K562 (cell line): ENCODE results near the gene USP48. TPM values are rescaled to one million over a fixed set of nuclear protein-coding genes. Genes with fewer than 3 reads are reported as not detected.

Experiments used
- ARID2 ChIP-seq: fragments of 450-650 bp; IDR thresholded peaks from 2 replicates; pipeline ENCODE4 v1.6.1; 2017; ENCODE audit warnings: antibody characterized with exemption, mild to moderate bottlenecking
- CREB5 ChIP-seq: fragments of 250-450 bp; sonication (Bioruptor Pico); IDR thresholded peaks from 2 replicates; pipeline ENCODE4 v1.5.0; 2020; ENCODE audit warnings: mild to moderate bottlenecking
- CTBP1 ChIP-seq: fragments of 450-650 bp; IDR thresholded peaks from 2 replicates; pipeline ENCODE4 v1.6.1; 2016; ENCODE audit warnings: borderline replicate concordance
- E2F6 ChIP-seq, 2 experiments: IDR thresholded peaks; 2 replicates each; pipeline ENCODE4 v1.6.1; 2011; ENCODE audit warnings: borderline replicate concordance in 1 of 2, control low read depth in 1 of 2, low read depth in 1 of 2, low read length in 1 of 2, mild to moderate bottlenecking in 1 of 2, mixed read lengths in 1 of 2, moderate library complexity in 1 of 2; ENCODE audit not compliant: insufficient read depth in 1 of 2, insufficient read length in 1 of 2, poor library complexity in 1 of 2, severe bottlenecking in 1 of 2; ENCODE audit errors: extremely low read depth in 1 of 2
- ELF1 ChIP-seq: fragments of 200-800 bp; sonication (Bioruptor generic); IDR thresholded peaks from 2 replicates; pipeline ENCODE4 v1.6.1; 2016; ENCODE audit warnings: missing genetic modification characterization, missing compliant biosample characterization
- GATAD2B ChIP-seq: fragments of 450-650 bp; IDR thresholded peaks from 2 replicates; pipeline ENCODE4 v1.6.1; 2017; ENCODE audit warnings: mild to moderate bottlenecking, borderline replicate concordance
- LARP7 ChIP-seq: fragments of 450-650 bp; IDR thresholded peaks from 2 replicates; pipeline ENCODE4 v1.6.1; 2016
- NFATC3 ChIP-seq: fragments of 450-650 bp; IDR thresholded peaks from 2 replicates; pipeline ENCODE4 v1.6.1; 2017; ENCODE audit warnings: mild to moderate bottlenecking
- NR4A1 ChIP-seq, 2 experiments: fragments of 250-450 bp in 1 of 2; fragments of 450-650 bp in 1 of 2; sonication (Bioruptor Pico) in 1 of 2; IDR thresholded peaks; 2 replicates each; pipeline versions ENCODE4 v1.4.0 to v1.6.1; 2016 to 2020; ENCODE audit warnings: mild to moderate bottlenecking in 2 of 2, missing compliant biosample characterization in 1 of 2, missing genetic modification characterization in 1 of 2, moderate library complexity in 1 of 2
- PBX2 ChIP-seq, 2 experiments: IDR thresholded peaks in 1 of 2; conservative IDR thresholded peaks in 1 of 2; 2 replicates each; pipeline ENCODE4 v1.6.1; 2016; ENCODE audit warnings: low read depth in 2 of 2, mild to moderate bottlenecking in 1 of 2, missing compliant biosample characterization in 1 of 2, missing genetic modification characterization in 1 of 2, moderate library complexity in 1 of 2
- PTRF ChIP-seq: fragments of 450-650 bp; IDR thresholded peaks from 2 replicates; pipeline ENCODE4 v1.6.1; 2016; ENCODE audit warnings: mild to moderate bottlenecking, missing genetic modification characterization, missing compliant biosample characterization
- RAD51 ChIP-seq: fragments of 450-650 bp; IDR thresholded peaks from 2 replicates; pipeline ENCODE4 v1.7.1; 2016; ENCODE audit warnings: low read depth, mild to moderate bottlenecking, borderline replicate concordance
- SMAD4 ChIP-seq: fragments of 250-450 bp; sonication (Bioruptor Pico); conservative IDR thresholded peaks from 2 replicates; pipeline ENCODE4 v1.8.0; 2021; ENCODE audit warnings: inconsistent platforms, mild to moderate bottlenecking, moderate library complexity
- TRIM24 ChIP-seq, 2 experiments: fragments of 450-650 bp; IDR thresholded peaks; 2 replicates each; pipeline ENCODE4 v1.6.1; 2016
- ZBTB43 ChIP-seq: sonication (generic); formaldehyde crosslinking; IDR thresholded peaks from 2 replicates; pipeline ENCODE4 v1.8.0; 2023; ENCODE audit warnings: mild to moderate bottlenecking, missing genetic modification reagents
- ZBTB7A ChIP-seq: IDR thresholded peaks from 2 replicates; pipeline ENCODE4 v1.6.1; 2011; ENCODE audit warnings: low read depth, mild to moderate bottlenecking, low read length, moderate library complexity, borderline replicate concordance; ENCODE audit not compliant: control insufficient read depth
- ZFX ChIP-seq: sonication (generic); formaldehyde crosslinking; IDR thresholded peaks from 2 replicates; pipeline ENCODE4 v1.8.0; 2022; ENCODE audit warnings: mild to moderate bottlenecking, missing genetic modification reagents, moderate library complexity
- ZNF133 ChIP-seq: fragments of 250-450 bp; sonication (Bioruptor Pico); IDR thresholded peaks from 2 replicates; pipeline ENCODE4 v1.4.0; 2020; ENCODE audit warnings: mild to moderate bottlenecking
- ZNF212 ChIP-seq: fragments of 450-650 bp; formaldehyde crosslinking; IDR thresholded peaks from 2 replicates; pipeline ENCODE4 v1.4.0; 2020; ENCODE audit warnings: mild to moderate bottlenecking
- ZNF23 ChIP-seq: fragments of 250-450 bp; sonication (Bioruptor Pico); IDR thresholded peaks from 2 replicates; pipeline ENCODE4 v1.4.0; 2020; ENCODE audit warnings: mild to moderate bottlenecking
- polyA plus RNA-seq, 8 experiments: library from polyadenylated mRNA; depleted of rRNA in 4 of 8; stranded (reverse) in 5 of 8; unstranded in 3 of 8; fragments of >200 nt; fragmentation: Nextera tagmentation in 2 of 8; fragmentation: Illumina TruSeq in 1 of 8; extraction: Ambion mirVana in 2 of 8; extraction: Trizol in 1 of 8; gene quantifications; 2 replicates each; pipeline versions ENCODE4 v1.2.1 to v1.2.3, GENCODE V29; 2011 to 2014; ENCODE audit warnings: inconsistent platforms in 1 of 8, missing spikeins in 1 of 8
- total RNA-seq, 7 experiments: library from RNA; depleted of rRNA in 6 of 7; stranded (reverse); fragments of >200 nt in 6 of 7; fragmentation: Illumina TruSeq in 2 of 7; extraction: Trizol in 2 of 7; gene quantifications; 2 replicates each; pipeline versions ENCODE4 v1.2.1 to v1.2.3, GENCODE V29; 2011 to 2021; ENCODE audit warnings: low replicate concordance in 1 of 7

USP48 gene
- total and polyA plus RNA-seq, 9 of the 15 experiments (the other 6 are each of a cell fraction or from before 2014, with no cell fraction given), result 23.3 to 123 (median 106) TPM

- TF ChIP-seq ZBTB43 (CRISPR knock-in tag) (no peak), ZNF23 (CRISPR knock-in tag) (no peak), NFATC3 (no peak), ZNF212 (CRISPR knock-in tag) (no peak), CTBP1 (peak; percentile 94), ARID2 (0 out of 2 replicates have a peak, but pooled peaks have one; percentile 5), TRIM24 (IDR thresholded peaks at IDR 0.05) (no peak), ELF1 (tag) (peak; percentile 93), GATAD2B (peak; percentile 79), LARP7 (0 out of 2 replicates have a peak, but pooled peaks have one; percentile 28), NR4A1 (CRISPR knock-in tag; IDR thresholded peaks at IDR 0.05) (no peak), NR4A1 (tag; IDR thresholded peaks at IDR 0.05) (no peak; the same call in 1 of the 2 replicates), ZNF133 (CRISPR knock-in tag) (no peak), RAD51 (no peak), PTRF (tag) (no peak), E2F6 (IDR thresholded peaks at IDR 0.05; ENCODE audit: borderline replicate concordance in 1 of 2, extremely low read depth in 1 of 2, insufficient read depth in 1 of 2, insufficient read length in 1 of 2, low read depth in 1 of 2, low read length in 1 of 2, poor library complexity in 1 of 2, severe bottlenecking in 1 of 2) (peak; percentile 37 to 66), SMAD4 (CRISPR knock-in tag) (peak; percentile 81; the same call in 1 of the 2 replicates), CREB5 (CRISPR knock-in tag) (no peak), ZBTB7A (peak; percentile 55), PBX2 (CRISPR knock-in tag; IDR thresholded peaks at IDR 0.05; ENCODE audit: low read depth) (no peak), PBX2 (tag; conservative IDR thresholded peaks at IDR 0.05; ENCODE audit: low read depth) (no peak), ZFX (CRISPR knock-in tag) (peak; percentile 74)
These were observed 113.5 kb downstream of the USP48 start, which contains the start of gene RAP1GAP (continued) for GRCh38 chr1:21669258-21670058.
